HL-60 (cell line): Measurements from ENCODE around the gene SPA17.
A peak's percentile ranks its signal among the peaks of the same experiment; 100 is the strongest.

Source experiments
- DNase-seq, 2 experiments: peaks; one replicate each; pipeline ENCODE4 v3.0.0-alpha.2; 2010 to 2020; ENCODE audit warnings: low read depth in 1 of 2, low spot score in 1 of 2
- H3K27ac ChIP-seq: fragments of 250-450 bp; sonication (Bioruptor Pico); replicated peaks from 2 replicates; pipeline ENCODE4 v1.5.1; 2020; ENCODE audit warnings: mild to moderate bottlenecking, moderate library complexity
- H3K27me3 ChIP-seq: fragments of 250-450 bp; sonication (Bioruptor Pico); 2 replicates; pipeline ENCODE4 v1.5.1; 2021; ENCODE audit warnings: mild to moderate bottlenecking, moderate library complexity; ENCODE audit not compliant: insufficient read depth, poor library complexity, severe bottlenecking
- H3K4me3 ChIP-seq: replicated peaks from 2 replicates; pipeline ENCODE4 v1.5.1; 2011; ENCODE audit warnings: mild to moderate bottlenecking, control low read depth, low read length; ENCODE audit not compliant: insufficient read depth
- GABPA ChIP-seq: IDR thresholded peaks from 2 replicates; pipeline ENCODE4 v1.6.1; 2012; ENCODE audit warnings: low read depth
- POLR2AphosphoS5 ChIP-seq: IDR thresholded peaks from 2 replicates; pipeline ENCODE4 v1.6.1; 2012; ENCODE audit warnings: low read depth
- SPI1 ChIP-seq: IDR thresholded peaks from 2 replicates; pipeline ENCODE4 v1.6.1; 2012; ENCODE audit warnings: low read depth, mild to moderate bottlenecking, borderline replicate concordance
- TF ChIP-seq, protein P1 (sequence below): IDR thresholded peaks from 2 replicates; pipeline ENCODE4 v1.6.1; 2012; ENCODE audit warnings: low read depth; ENCODE audit not compliant: insufficient replicate concordance
- TF ChIP-seq, protein P2 (sequence below): IDR thresholded peaks from one replicate; pipeline ENCODE4 v1.5.1; 2011; ENCODE audit warnings: low read length, control low read depth, inconsistent platforms; ENCODE audit not compliant: insufficient read depth

Gene SPA17

DNA sequence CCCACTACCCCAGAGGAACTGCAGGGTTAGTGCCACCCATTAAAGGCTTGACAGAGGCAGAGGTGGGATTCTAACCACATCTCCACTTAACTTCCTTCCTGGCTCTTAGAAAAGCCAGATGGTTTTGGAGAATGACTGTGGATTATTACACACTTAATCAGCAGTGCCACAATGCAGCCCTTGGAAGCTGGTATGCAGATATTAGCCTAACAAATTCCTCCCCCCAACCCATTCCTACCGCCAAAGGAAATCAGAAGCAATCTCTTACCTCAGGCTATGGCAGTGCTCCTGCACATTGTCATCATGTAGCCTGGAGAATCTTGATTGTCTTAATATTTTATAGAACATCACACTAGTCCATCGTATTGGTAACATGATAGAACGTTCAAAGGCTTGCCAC is 42.9 kb downstream of the SPA17 start:
- H3K27ac ChIP-seq = no peak overlapping the region
- no peak overlapping the region for H3K4me3 ChIP-seq
- DNase-seq = no peak
- TF ChIP-seq, protein P1, sequence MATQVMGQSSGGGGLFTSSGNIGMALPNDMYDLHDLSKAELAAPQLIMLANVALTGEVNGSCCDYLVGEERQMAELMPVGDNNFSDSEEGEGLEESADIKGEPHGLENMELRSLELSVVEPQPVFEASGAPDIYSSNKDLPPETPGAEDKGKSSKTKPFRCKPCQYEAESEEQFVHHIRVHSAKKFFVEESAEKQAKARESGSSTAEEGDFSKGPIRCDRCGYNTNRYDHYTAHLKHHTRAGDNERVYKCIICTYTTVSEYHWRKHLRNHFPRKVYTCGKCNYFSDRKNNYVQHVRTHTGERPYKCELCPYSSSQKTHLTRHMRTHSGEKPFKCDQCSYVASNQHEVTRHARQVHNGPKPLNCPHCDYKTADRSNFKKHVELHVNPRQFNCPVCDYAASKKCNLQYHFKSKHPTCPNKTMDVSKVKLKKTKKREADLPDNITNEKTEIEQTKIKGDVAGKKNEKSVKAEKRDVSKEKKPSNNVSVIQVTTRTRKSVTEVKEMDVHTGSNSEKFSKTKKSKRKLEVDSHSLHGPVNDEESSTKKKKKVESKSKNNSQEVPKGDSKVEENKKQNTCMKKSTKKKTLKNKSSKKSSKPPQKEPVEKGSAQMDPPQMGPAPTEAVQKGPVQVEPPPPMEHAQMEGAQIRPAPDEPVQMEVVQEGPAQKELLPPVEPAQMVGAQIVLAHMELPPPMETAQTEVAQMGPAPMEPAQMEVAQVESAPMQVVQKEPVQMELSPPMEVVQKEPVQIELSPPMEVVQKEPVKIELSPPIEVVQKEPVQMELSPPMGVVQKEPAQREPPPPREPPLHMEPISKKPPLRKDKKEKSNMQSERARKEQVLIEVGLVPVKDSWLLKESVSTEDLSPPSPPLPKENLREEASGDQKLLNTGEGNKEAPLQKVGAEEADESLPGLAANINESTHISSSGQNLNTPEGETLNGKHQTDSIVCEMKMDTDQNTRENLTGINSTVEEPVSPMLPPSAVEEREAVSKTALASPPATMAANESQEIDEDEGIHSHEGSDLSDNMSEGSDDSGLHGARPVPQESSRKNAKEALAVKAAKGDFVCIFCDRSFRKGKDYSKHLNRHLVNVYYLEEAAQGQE = no peak
- no peak for TF ChIP-seq SPI1
- TF ChIP-seq GABPA = no peak
- TF ChIP-seq POLR2AphosphoS5 = no peak
- TF ChIP-seq, protein P2, sequence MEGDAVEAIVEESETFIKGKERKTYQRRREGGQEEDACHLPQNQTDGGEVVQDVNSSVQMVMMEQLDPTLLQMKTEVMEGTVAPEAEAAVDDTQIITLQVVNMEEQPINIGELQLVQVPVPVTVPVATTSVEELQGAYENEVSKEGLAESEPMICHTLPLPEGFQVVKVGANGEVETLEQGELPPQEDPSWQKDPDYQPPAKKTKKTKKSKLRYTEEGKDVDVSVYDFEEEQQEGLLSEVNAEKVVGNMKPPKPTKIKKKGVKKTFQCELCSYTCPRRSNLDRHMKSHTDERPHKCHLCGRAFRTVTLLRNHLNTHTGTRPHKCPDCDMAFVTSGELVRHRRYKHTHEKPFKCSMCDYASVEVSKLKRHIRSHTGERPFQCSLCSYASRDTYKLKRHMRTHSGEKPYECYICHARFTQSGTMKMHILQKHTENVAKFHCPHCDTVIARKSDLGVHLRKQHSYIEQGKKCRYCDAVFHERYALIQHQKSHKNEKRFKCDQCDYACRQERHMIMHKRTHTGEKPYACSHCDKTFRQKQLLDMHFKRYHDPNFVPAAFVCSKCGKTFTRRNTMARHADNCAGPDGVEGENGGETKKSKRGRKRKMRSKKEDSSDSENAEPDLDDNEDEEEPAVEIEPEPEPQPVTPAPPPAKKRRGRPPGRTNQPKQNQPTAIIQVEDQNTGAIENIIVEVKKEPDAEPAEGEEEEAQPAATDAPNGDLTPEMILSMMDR = no peak
- H3K27me3 ChIP-seq = peaks cover 37% of the 10 kb centered on the region

DNA sequence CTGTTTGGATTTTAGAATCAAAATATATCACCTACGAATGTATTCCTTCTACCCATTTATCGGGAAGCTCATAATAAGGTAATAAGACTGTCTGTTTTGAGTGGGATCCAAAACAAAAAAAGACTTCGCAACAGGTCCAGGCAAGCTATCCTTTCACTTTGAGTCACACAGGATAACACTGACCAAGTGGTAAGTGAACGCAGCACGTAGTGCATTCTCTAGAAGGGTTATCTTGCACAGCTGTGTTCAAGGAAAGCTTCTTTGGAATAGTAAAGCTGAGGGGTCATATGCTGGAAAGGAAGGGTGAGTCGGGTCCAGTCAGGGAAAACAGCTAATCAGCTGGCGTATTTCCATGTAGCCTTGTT is 43.7 kb downstream of the SPA17 start:
- DNase-seq = no peak
- TF ChIP-seq GABPA (no peak), SPI1 (no peak), POLR2AphosphoS5 (no peak)
- TF ChIP-seq, protein P1 = no peak
- TF ChIP-seq, protein P2 = no peak
- Histone ChIP-seq H3K27ac (no peak overlapping the region), H3K27me3 (peaks cover 37% of the 10 kb centered on the region), H3K4me3 (no peak overlapping the region)

DNA sequence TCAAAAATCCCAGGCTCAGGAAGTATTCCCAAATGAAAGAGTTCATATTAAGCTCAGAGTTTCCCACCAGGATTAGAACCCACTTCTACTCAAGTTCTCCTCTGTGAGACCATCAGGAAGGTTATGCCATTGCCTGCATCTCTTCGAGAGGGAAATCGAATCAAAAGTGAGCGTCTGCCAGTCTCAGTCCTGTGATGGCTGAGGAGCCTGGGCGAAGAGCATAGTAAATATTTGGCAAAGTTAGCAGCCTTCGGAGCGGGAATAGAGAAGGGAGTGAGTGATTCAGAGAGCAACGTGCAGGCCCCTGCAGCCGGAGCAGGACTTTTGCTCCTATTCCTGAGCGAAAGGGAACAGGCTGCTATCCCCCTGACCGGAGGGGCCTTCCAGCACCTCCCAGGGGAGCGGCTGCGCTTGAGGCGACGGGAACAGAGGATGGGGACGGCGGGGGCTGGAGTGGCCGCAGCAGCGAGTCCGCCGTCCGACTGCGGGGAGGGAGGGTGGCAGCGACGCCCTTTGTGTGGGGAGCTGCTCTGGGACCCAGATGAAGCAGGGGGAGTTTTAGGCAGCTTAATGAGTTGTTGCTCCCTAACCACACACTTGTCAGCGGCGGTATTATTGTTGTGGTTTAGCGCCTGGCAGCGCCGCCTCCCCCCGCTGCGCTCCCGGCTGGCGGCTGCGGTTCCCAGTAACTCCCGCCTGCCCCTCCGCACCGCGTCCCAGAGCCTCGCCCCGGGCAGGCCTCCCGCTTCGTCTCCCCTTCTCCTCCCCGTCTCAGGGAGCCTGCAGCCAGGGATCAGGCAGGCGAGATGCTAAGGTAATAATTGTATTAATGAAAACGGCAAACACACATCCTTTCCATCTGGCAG is 44.3 kb downstream of the SPA17 start:
- H3K27me3 ChIP-seq = peaks cover 37% of the 10 kb centered on the region
- DNase-seq = no peak
- TF ChIP-seq POLR2AphosphoS5 (peak; percentile 51; the same call in 1 of the 2 replicates), SPI1 (no peak)
- TF ChIP-seq, protein P1 = no peak
- H3K4me3 ChIP-seq = peak overlapping the region; percentile 4; the same call in 1 of the 2 replicates
- H3K27ac ChIP-seq = no peak overlapping the region
